Activated naive CD4-positive, alpha-beta T cell treated with Interleukin-2 at 50 U/mL for 16 hours (primary cell): ENCODE measurements around the gene CIDEA.

ENCODE experiments used
- DNase-seq: peaks from one replicate; pipeline ENCODE4 v3.0.0-alpha.2; 2020

Gene CIDEA

DNA sequence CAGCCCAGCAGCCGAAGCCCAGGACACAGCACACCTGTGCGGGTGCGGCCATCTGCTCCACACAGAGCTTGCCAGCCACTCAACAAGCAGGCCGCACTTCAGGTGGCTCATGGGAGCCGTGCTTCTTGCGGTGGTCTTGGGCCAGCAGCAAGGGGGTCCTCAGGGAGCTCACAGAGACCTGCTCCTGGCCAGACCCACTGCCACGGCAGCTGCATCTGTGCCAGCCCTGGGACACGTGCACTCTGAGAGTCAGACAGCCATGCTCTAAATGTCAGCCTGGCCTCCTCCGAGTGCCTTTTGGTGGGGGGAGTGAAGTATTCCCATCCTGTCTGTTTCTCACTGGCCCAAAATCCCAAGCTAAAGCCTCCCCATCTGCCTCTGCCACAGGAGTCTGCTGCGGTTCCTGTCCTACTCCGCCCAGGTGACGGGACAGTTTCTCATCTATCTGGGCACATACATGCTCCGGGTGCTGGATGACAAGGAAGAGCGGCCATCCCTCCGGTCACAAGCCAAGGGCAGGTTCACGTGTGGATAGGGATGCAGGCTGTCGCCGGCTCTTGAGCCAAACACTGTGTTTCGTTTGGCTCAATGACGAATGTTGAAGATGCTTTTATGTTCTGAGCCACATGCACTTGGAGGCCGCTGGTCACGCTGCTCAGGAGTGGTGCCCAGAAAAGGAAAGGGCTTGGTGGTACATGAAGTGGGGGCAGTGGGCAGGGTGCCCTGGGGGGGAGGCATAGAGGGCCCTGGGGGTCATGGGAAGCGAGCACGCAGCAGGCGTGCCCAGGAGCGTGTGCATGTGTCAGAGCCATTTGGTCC lies 22.8 kb downstream of the CIDEA start:
- no peak for DNase-seq

- DNase-seq = no peak
Measured at GRCh38 chr18:12278215-12278671, 24.1 kb downstream of the CIDEA start.

GRCh38 chr18:12278741-12279682 lies 24.9 kb downstream of the CIDEA start:
- DNase-seq = no peak

DNA sequence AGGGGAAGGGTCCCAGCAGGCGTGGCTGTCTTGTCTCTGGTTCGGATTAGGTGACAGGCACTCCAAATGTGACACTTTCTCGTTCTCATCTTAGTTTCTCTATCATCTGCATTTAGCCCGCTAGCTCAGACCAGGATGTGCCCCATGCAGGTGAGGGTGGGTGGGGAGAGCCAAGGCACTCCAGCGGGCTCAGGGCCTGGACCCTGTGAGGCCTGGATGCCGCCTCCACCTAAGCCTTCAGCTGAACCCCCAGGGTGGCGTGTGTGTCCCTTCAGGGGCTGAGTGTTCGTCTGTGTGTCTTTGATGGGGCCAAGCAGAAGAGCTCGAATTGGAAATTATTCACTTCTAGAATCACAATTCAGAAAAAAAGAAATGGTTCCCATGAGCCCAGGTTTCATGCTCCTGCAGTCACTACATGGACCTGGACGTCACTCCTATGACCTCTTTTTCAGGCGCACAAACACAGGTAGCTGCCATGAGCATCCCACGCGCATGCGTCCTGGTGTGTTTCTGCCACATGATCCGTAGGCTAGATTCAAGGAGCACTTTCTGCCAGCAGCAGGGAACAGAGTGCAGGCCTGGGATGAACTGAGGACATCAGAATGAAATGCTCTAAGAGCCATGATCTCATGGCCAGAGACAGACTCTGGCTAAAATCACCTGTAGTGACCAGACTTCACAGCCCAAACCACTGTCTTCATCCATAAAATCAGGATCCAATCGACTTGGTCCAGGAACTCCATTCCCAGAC lies 25.8 kb downstream of the CIDEA start:
- no peak for DNase-seq

DNA sequence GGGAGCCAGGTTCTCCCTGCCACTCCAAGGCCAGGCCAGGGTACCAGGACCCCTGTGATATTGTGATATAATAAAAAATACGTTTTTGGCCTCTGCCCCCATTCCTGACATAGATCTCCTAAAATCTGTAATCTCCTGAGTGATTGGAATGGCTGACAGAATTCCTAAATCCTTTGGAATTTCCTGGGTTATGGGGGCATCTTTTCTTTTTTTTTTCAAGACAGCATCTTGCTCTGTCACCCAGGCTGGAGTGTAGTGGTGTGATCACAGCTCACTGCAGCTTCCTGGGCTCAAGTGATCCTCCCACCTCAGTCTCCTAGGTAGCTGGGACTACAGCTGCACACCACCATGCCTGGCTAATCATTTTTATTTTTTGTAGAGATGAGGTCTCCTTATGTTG lies 27.7 kb downstream of the CIDEA start:
- DNase-seq = no peak

DNA sequence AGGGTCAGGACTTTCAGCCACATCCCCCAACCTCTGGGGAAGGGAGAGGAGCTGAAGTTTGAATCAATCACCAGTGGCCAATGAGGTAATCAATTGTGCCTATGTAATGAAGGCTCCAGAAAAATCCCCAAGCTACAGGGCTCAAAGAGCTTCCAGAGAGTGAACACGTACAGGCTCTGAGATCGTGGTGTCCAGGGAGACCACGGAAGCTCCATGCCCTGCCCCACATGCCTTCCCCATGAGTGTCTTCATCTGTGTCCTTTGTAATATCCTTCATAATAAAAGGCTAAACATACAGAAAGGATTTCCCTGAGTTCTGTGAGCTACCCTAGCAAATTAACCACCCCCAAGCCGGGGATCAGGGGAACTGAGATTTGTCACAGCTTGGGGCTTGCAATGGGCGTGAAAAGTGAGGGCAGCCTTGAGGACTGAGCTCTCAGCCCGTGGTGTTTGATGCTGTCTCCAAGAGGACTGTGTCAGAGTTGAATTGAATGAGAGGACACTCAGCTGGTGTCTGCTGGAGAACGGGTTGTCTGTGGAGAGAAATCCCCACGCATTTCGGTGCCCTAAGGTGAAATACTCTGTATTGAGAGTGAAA lies 28.4 kb downstream of the CIDEA start:
- DNase-seq = no peak

DNA sequence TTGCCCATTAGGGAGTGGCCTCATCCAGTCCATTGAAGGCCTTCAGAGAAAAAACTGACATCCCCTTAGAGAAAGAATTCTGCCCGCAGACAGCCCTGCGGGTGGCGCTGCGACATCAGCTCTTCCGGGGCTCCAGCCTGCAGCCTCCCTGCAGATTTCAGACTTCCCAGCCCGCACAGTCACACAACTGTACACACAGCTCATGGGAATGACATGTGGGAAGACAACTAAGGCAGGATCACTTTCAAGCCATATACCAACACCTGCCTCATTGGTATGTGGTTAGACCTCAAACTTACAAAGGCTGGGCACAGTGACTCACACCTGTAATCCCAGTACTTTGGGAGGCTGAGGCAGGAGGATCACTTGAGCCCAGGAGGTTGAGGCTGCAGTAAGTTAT lies 29.1 kb downstream of the CIDEA start:
- no peak for DNase-seq

DNA sequence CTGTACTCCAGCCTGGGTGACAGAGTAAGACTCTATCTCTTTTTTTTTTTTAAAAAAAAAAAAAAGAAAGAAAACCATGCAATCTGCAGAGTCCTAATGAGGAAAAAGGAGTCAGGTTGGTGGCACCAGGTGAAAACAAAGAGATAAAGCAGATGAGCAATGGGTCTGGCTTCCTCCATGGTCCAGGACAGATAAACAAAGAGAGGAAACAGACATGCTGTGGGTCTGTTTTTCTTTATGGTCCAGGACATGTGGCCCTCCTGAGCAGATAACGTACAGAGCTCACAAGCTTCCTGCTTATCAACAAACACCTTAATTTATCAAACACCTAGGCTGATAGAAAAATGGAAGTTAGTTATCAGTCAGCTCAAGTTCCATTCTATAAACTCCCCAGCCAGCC lies 29.5 kb downstream of the CIDEA start:
- no peak for DNase-seq

DNA sequence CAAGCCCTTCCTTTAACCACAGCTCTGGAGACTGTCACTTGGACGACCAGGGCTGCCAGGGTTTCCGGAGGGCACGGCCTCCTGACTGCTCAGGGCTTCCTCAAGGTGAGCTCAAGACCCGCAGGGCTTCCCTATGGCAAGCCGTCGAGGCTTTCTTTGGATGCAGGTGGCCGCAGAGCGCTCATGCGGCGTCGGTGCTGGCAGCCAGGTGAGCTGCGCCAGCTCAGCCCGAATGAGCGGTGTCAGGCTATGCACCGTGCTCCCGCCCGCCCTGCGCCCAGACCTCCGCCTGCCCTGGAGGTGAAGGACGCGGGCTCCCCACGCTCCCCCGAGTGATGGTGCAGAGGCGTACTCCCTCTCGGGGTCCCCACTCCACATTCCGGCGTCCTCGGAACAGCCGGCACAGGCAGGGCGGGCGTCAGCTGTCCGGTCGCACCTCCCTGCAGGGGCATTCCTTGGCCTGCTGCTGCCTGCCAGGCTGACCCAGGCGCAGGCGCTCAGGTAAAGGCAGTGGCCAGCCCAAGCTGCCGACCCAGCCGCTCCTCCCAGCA lies 33.0 kb downstream of the CIDEA start:
- DNase-seq = no peak

DNA sequence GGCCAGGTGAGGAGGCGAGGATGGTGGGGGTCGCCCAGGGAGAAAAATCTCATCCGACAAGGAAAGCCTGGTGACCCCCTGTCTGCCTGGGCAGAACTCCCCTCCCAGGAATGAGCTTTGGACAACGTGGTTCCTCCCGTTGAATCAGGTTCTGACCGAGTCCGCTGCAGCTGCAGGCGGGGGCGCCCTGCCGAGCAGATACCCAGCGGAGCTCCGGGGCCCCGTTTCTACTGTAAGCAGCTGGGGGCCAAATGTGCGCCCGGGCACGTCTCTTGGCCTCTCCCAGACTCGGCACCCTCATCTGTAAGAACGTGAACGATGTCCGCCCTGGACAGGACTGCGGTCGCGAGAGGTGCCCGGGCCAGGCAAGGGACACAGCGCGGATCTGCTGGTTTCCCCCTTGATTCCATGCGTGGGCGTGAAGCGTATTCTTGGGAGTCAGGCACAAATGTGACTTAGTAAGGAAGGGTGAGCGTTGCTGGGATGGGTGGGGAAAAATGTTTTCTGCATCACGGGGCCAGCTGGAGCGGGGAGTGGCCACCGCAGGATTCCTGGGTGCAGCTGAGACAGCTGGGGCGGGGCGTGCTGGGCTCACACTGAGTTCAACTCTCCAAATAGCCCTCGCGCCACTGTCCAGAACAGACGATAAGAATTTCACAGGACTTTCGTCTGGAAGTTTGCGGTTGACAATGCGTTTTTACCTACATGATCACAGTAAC lies 33.7 kb downstream of the CIDEA start:
- no peak for DNase-seq

DNA sequence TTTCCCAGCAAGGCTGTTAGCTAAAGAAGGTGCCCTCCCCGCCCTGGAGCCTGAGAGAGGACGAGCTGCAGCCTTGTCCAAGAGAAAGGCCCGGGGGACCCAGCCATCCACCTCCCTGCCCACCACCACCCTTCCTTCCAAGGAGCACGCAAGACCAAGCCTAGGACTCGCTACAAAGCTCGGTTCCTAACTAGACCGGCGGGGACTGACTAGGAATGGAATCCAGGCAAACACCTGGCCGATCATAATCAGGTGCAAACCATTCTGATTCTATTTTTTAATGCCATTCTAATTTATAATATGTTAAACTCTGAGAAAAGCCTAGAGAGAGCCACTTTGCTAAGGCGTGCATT lies 34.2 kb downstream of the CIDEA start:
- DNase-seq = no peak

- no peak for DNase-seq
Measured at GRCh38 chr18:12290086-12290485, 35.9 kb downstream of the CIDEA start.

- DNase-seq = no peak
Measured at GRCh38 chr18:12291161-12291560, 37.0 kb downstream of the CIDEA start.

GRCh38 chr18:12291690-12292089 lies 37.5 kb downstream of the CIDEA start:
- no peak for DNase-seq

GRCh38 chr18:12293831-12294230 lies 39.7 kb downstream of the CIDEA start:
- DNase-seq = no peak

DNA sequence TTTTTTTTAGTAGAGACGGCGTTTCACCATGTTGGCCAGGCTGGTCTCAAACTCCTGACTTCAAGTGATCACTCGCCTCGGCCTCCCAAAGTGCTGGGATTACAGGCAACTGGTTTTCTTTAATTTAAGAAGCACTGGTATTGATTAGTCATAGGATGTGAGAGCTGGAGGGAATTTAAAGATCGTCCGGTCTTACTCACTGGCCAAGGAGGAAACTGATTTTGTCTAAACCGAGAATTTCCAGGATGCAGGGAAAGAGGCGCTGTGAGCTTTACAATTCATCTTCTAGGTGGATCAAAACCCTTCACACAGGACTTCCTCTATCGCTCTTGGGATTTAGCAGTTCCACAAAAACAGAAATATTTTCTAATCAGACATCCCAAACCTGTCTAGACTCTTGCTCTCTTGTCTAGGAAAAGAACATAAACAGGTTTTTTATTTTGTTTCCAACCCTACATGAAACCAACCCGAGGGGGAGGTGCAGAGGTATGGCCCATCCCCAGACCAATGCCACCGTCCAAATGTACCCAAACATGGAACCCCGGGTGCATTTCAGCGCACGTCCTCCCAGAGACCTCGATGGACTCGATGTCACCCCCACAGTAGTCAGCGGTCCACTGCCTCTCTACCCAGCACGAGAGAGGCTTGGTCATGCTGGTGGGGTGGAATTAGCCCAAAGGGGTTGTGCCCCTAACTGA lies 41.4 kb downstream of the CIDEA start:
- DNase-seq = no peak

DNA sequence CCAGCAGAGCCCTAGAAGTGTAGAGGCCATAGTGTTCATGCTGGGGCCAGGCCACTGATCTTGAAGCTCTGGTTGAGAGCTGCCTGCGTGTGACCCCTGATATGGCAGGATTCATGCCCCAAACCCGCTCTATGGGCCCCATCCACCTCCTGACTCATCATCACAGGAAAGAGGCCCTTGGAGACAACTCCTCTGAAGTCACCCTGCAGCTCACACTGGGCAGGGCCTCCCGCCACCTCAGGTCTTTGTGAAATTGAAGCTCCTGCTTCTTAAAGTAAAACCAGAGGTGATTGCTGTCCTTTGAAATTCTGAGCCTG lies 41.9 kb downstream of the CIDEA start:
- DNase-seq = no peak

GRCh38 chr18:12296457-12296856 lies 42.3 kb downstream of the CIDEA start:
- DNase-seq = no peak

DNA sequence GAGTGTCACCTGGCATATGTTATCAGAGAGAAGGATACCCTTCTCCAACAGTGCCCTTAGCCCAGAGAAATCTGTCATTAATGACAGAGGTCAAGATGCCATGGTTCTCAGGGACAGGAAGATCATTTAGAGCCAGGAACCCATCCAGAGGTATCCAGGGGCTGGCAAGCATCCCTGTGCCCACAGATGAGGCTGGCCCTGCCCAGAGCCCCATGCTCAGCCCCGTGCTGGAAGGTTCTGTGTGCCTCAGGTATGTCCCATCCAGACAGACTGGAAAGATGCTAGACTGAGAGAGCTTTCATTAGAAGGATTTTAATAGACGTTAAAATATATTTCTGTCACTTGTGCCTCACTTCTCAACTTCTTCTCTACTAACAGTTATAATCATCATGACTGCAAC lies 45.7 kb downstream of the CIDEA start:
- no peak for DNase-seq

DNA sequence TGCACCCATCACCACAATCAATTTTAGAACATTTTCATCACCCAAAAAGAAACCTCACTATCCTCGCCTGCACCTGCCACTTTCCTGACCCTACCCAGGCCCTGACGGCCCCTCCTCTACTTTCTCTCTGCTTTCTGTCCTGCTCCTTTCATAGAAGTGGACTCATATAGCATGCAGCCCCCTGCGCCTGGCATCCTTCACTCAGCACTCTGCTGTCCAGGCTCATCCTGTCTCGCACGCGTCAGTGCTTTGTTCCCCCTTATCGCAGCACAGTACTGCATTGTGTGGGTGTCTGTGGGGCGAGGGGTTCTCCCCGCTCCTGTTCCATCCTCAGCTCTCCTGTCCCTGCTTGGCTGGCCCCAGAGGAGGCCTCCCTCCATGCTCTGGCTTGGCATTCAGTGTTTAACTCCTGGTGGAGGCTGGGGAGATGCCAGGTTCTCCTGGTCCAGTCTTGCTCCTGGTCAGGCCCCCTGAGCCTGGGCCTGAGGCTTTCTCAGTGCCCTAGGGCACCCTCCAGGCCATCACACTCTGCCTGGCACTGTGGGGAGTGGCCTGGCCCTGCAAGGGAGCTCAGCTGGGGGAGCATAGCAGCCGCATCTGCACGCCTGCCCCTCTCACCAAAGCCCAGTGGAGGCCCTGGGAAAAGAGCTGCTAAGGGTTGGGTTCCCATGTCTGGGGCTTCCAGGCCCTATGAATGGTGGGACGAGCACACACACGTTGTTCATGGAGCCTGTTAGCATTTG lies 47.3 kb downstream of the CIDEA start:
- DNase-seq = no peak
